Spleen (tissue), 7 donors: ENCODE measurements around the gene NAGPA.

Experiments used
- CTCF ChIP-seq, 11 experiments: fragments of 200-600 bp in 7 of 11; fragments of 450-650 bp in 4 of 11; sonication (generic) in 4 of 11; IDR thresholded peaks in 8 of 11; conservative IDR thresholded peaks in 3 of 11; 1 replicate in 7 of 11; 2 replicates in 4 of 11; pipeline versions ENCODE4 v1.4.0 to v1.8.0; 2016 to 2021; ENCODE audit warnings: antibody characterized with exemption in 11 of 11, inconsistent platforms in 4 of 11, mild to moderate bottlenecking in 1 of 11
- POLR2A ChIP-seq, 3 donors: fragments of 450-650 bp; IDR thresholded peaks; one replicate each; pipeline ENCODE4 v1.5.1; 2017; ENCODE audit warnings: antibody characterized with exemption in 3 of 3, mild to moderate bottlenecking in 1 of 3
- donor health status: DM: no; HTN: no; CAD: no; lungs with moderate emphysema.
- donor health status: DM: no; HTN: no; CAD: no.
- donor health status: DM: no; HTN: no; CAD: no.

GRCh38 chr16:4980691-4981090 lies 53.0 kb downstream of the NAGPA start:
- TF ChIP-seq POLR2A (IDR thresholded peaks at IDR 0.05), result no peak
- TF ChIP-seq CTCF (IDR thresholded peaks at IDR 0.05 in 8 of 11, conservative IDR thresholded peaks at IDR 0.05 in 3 of 11), result no peak
